ENCODE measurements around the gene LTBP1. TPM values are rescaled to one million over a fixed set of nuclear protein-coding genes. Genes with fewer than 3 reads are reported as not detected.
"Not testable (repeated sequence)": the region's sequence is repeated elsewhere in the genome, so short reads cannot be mapped to it uniquely, and the experiment has no call there.

Gene LTBP1
- polyA plus RNA-seq, 12 donors = 53.9 to 102 (median 63.6) TPM; not detected in 1

GRCh38 chr2:33342171-33342570 lies 395.4 kb downstream of the LTBP1 start:
- DNase-seq = no peak

- DNase-seq = no peak
These were observed 396.0 kb downstream of the LTBP1 start for GRCh38 chr2:33342705-33343104.

GRCh38 chr2:33343387-33343895 lies 396.7 kb downstream of the LTBP1 start:
- DNase-seq = no peak

- no peak for DNase-seq
These were observed 397.5 kb downstream of the LTBP1 start for GRCh38 chr2:33344230-33344629.

- DNase-seq = no peak
These were observed 401.1 kb downstream of the LTBP1 start for GRCh38 chr2:33347856-33348255.

GRCh38 chr2:33350632-33351031 lies 403.9 kb downstream of the LTBP1 start:
- no peak for DNase-seq

GRCh38 chr2:33351781-33352180 lies 405.0 kb downstream of the LTBP1 start:
- DNase-seq = no peak

GRCh38 chr2:33354981-33355380 lies 408.2 kb downstream of the LTBP1 start:
- no peak for DNase-seq

- no peak for DNase-seq
These were observed 412.1 kb downstream of the LTBP1 start for GRCh38 chr2:33358878-33359277.

GRCh38 chr2:33363325-33364298 lies 416.9 kb downstream of the LTBP1 start:
- no peak for DNase-seq

DNA sequence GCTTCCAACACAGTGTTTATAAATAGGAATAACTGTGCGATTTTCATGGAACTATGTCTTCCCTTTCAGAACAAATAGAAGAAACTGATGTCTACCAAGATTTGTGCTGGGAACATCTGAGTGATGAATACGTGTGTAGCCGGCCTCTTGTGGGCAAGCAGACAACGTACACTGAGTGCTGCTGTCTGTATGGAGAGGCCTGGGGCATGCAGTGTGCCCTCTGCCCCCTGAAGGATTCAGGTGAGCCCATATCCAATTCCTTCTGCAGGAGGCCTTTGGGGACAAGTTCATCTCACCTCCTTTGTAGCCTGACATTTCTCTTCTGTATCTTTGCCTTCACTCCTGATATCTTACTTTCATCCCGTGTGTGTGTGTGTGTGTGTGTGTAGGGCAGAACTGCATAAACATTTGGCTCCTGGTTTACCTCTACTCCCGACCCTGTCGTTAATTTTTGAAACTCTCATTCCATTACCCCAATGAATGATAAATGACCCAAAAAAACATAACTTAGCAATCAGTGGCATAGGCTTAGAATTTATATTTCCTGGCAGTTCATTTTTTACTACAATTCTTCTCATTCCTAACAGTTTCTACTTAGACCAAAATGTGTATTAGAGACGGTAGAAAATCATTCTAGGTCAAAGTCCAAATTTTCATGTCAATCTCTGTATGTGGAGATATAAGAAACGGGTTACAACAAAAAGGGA lies 418.7 kb downstream of the LTBP1 start:
- no peak for DNase-seq

DNA sequence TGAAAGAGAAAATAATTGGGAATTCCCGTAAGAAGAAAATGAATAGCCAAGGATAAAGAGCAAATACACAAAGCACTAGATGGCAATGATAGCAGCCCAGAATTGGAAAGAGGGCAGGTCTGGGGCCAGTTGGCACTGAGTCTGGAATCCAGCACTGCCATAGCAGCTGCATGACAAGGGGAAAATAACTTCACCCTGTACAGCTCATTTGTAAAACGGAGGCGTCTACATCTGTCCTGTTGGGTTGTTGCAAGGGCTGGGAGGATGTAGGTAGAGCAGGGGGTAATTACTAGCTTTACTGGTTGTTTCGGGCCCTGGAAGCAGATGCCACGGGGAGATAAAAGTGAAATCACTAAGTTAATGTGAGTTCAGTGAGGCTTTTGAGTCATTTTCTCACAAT lies 419.7 kb downstream of the LTBP1 start:
- DNase-seq = peak; percentile 51

- not testable (repeated sequence) for DNase-seq
These were observed 421.8 kb downstream of the LTBP1 start for GRCh38 chr2:33368524-33368923.

DNA sequence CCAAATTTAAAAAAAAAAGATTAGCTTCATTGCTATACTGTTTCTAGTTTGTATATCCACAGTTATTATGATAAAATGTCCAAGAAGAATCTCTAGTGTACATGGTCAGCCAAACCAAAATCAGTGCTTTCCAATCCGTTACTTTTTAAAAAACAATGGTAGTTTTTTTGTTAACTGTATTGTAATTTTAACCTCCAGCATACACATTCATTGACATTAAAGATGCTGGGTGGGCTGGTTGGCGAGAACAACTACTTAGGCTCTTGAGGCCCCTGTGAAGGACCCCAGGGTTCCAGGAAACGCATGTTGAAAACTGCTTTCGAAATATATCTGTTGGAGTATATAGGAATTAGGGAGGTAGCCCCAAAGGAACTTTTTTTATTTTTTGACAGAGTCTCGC lies 422.4 kb downstream of the LTBP1 start:
- DNase-seq = no peak

GRCh38 chr2:33370636-33371265 lies 424.0 kb downstream of the LTBP1 start:
- DNase-seq = peak; percentile 30

- no peak for DNase-seq
These were observed 424.7 kb downstream of the LTBP1 start for GRCh38 chr2:33371304-33372090.

- DNase-seq = peak; percentile 41
These were observed 426.3 kb downstream of the LTBP1 start for GRCh38 chr2:33372940-33373553.

DNA sequence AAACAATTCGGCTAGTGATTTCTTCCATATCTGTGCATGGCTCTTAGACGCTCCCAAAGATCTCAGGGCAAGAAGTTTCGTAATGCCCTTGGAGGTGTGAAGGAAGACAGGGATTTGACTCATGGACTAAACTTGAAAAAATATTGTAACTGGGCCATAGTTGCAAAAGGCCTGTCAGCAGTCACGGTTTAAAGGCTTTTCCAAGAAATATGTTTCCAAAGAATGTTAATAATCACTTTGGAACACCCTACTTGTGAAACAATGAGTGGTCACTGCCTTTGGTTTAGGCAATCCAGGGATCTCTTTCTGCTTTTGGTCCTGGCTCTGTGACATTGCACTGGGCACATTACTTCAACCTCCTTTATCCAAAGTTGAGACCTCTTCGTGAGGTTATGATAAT lies 427.2 kb downstream of the LTBP1 start:
- no peak for DNase-seq

DNA sequence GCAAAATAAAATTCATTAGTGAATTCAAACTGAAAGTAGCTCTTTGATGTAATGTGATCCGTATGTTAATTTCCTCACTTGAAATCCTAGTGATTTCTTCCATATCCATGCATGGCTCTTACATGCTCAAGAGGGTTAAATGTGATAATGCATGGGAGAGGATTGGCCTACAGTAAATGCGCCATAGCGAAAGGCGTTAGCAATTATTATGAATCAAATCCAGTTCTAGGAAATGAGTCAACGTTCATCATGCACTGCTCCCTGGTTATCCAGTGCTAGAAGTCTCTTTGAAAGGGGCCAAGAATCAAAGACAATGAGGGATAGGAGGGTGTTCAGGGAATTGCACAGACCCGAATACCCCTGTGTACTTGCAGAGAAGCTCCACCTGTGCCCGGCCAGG lies 428.3 kb downstream of the LTBP1 start:
- no peak for DNase-seq

DNA sequence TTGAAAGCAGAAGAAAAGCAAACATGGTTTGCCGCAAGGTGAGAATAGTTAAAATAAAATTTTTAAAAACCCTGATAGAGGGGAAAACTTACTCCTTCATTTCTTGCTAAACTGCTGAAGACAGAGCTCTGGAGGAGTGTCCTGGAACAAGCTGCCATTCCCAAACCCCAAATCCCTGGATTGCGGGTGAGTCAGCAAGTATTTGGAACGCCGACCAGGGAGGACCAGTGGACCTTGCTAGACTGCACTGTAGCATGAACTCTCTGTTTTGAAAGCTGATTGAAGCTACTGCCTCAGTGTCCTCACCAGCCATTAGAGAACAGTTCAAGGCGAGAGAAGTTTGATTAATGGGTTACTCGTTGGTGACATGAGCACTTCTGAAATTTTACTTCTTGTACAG lies 430.3 kb downstream of the LTBP1 start:
- DNase-seq = no peak
